ENCODE measurements around the gene TAAR2.

DNA sequence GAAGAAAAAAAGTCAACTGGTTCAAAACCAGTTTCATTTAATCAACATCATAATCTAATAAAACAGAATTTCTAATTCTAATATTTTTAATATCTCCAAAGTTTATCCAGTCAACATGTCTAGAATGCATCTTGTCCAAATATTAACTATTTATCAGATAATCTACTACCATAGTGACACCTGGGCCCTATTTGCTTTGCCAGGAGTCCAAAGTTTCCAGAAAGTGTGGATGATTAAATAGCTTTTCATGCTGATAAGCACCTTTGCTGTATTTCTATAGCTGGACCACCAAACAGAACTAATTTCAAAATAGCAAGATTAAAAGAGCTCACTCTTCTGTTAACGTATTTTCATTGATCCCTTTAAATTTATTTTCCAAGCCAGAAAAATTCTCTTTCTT, 47.2 kb upstream of the TAAR2 start:
- no peak for TF ChIP-seq POLR2AphosphoS5 (IDR thresholded peaks at IDR 0.05)
- TF ChIP-seq, protein P1, sequence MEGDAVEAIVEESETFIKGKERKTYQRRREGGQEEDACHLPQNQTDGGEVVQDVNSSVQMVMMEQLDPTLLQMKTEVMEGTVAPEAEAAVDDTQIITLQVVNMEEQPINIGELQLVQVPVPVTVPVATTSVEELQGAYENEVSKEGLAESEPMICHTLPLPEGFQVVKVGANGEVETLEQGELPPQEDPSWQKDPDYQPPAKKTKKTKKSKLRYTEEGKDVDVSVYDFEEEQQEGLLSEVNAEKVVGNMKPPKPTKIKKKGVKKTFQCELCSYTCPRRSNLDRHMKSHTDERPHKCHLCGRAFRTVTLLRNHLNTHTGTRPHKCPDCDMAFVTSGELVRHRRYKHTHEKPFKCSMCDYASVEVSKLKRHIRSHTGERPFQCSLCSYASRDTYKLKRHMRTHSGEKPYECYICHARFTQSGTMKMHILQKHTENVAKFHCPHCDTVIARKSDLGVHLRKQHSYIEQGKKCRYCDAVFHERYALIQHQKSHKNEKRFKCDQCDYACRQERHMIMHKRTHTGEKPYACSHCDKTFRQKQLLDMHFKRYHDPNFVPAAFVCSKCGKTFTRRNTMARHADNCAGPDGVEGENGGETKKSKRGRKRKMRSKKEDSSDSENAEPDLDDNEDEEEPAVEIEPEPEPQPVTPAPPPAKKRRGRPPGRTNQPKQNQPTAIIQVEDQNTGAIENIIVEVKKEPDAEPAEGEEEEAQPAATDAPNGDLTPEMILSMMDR (IDR thresholded peaks at IDR 0.05): no peak
- TF ChIP-seq POLR2A (IDR thresholded peaks at IDR 0.05): no peak

All from gastroesophageal sphincter (tissue), 3 donors.